C1 segment of cervical spinal cord (tissue), 14 donors: ENCODE results near the gene DNAJC28.
"Not testable (repeated sequence)": the region's sequence is repeated elsewhere in the genome, so short reads cannot be mapped to it uniquely, and the experiment has no call there.

Experiments
- DNase-seq, 14 donors: peaks; one replicate each; lab custom pipeline; 2025; lab: John Stamatoyannopoulos, UW

DNAJC28 gene

GRCh38 chr21:33481314-33481943 lies 10.1 kb downstream of the DNAJC28 start:
- no peak for DNase-seq

DNA sequence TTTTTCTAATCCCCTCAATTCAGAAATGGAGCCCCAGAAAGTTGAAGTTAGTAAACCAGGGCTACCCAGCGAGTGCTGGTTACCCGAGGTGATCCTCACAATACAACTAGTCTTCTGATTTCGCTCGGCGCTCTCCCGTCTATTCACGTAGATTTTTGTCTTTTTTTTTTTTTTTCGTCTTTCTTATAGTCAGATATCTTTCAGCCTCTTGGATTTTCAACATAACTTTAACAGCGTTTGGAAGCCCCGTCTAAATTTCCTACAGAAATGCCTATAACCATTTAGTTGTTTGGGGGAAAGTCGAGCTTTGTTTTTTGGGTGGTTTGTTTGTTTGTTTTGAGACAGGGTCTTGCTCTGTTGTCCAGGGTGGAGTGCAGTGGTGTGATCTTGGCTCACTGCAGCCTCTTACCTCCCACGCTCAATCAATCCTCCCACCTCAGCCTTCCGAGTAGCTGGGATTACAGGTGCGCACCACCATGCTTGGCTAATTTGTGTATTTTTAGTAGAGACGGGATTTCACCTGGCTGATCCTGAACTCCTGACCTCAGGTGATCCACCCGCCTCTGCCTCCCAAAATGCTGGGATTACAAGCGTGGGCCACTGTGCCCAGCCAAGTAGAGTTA lies 10.9 kb downstream of the DNAJC28 start:
- no peak for DNase-seq

- DNase-seq, result peak; percentile 67 to 99 (median 95)
Measured at GRCh38 chr21:33479679-33480480, 11.6 kb downstream of the DNAJC28 start, which contains the start of gene TMEM50B. Gene TMEM50B, minus strand, starts transcription at chr21:33479974. Its CDS starts 11,089 bp downstream, at chr21:33468885.

- DNase-seq, result peak in 10 of 14 donors; percentile 0 to 55 (median 43)
Measured at GRCh38 chr21:33478935-33479678, 12.4 kb downstream of the DNAJC28 start.

DNA sequence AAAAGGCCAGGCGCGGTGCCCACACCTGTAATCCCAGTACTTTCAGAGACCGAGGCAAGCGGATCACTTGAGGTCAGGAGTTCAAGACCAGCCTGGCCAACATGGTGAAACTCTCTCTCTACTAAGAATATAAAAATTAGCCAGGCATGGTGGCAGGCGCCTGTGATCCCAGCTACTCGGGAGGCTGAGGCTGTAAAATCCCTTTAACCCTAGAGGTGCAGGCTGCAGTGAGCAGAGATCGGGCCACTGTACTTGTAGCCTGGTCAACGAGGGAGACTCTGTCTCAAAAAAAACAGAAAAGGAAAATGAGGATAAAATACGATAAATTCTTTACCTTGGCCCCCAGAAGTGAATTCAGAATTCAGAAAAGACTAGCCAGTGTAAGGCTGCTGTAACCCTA lies 13.3 kb downstream of the DNAJC28 start:
- DNase-seq, result no peak

DNA sequence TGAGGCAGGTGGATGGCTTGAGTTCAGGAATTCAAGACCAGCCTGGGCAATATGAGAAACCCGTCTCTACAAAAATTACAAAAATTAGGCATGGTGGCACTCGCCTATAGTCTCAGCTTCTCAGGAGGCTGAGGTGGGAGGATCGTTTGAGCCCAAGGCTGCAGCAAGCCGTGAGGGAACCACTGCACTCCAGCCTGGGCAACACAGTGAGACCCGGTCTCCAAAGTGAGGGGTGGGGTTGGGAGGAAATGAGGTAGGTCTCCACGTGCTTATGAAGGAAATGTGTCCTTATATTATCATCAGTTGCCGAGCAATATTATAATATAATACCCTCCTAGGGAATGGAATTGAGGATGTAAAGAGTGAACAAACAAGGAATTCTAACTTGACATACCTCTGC lies 14.4 kb downstream of the DNAJC28 start:
- DNase-seq, result no peak

- DNase-seq, result no peak
Measured at GRCh38 chr21:33473344-33473743, 18.2 kb downstream of the DNAJC28 start.

- DNase-seq, result no peak
Measured at GRCh38 chr21:33470701-33471100, 20.8 kb downstream of the DNAJC28 start.

- not testable (repeated sequence) for DNase-seq
Measured at GRCh38 chr21:33469183-33469582, 22.3 kb downstream of the DNAJC28 start.

DNA sequence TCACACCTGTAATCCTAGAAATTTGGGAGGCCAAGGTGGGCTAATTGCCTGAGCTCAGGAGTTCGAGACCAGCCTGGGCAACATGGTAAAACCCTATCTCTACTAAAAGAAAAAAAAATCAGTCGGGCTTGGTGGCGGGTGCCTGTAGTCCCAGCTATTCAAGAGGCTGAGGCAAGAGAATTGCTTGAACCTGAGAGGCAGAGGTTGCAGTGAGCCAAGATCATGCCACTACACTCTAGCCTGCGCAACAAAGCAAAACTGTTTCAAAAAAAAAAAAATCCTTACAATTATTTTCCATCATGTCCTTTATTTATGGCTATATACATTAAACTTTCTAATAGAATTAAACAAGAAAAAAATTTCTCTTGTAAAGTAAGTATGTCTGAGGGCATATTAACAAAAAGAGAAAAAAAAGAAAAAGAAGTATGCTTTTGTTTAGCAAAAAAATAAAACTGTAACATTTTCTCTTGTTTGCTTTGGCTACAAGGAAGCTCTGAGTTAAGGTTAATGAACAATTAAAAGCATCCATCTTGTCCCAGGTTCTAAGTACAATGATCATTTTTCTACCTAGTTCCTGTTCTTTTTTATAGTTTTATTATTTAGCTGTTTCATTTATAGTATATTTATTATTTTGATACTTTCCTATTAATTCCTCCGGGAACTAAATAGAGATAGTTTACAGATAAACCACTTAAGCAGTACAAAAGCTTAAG lies 29.8 kb downstream of the DNAJC28 start:
- no peak for DNase-seq

GRCh38 chr21:33458861-33459260 lies 32.7 kb downstream of the DNAJC28 start:
- DNase-seq, result no peak

DNA sequence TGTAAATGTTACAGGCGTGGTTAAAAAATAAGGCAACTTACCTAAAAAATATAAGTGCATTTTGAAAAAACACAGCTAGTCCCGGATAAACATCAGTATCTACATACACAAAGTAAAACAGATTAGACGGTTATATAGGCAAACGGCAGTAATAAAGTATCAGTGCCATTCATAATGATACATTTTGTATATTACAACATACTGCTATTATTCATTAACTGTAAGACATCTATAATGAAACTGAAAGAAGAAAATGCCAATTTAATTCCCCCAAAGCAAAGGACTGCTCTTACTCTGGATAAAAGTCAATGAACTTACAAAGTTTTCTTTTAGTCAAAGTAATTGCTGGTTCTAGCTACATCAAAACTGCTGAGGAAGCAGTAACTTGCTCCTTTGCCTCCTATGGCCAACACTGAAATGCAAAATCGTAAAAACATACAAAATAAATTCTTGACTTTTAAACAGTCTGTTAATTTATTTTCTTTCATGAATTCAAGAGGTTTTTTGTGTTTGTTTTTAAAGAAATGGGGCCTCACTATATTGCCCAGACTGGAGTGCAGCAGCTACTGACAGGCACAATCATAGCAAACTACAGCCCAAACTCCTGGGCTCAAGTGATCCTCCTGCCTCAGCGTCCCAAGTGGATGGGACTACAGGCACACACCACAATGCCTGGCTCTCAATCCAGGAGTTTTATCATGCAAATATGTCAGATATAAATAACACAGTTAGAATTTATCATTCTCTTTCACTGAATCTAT lies 35.6 kb downstream of the DNAJC28 start:
- DNase-seq, result no peak

DNA sequence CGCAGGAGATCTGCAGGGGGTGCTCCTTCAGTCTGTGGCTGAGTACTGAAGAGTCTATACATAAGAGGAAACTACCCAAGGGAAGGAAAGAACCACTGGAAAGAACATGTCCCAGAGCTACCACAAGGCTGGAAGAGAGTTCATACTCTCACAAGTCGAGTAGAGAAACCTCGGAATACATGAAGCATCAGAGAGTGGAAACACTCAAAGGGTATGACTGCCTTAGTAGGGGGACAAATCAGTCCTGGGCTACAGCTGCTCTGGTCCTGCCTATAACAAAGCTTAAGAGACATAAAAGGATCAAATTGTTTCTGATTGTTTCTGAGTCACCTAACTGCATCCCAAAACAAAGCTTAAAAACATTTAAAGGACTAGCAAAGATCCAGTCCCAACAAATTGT lies 39.2 kb downstream of the DNAJC28 start:
- no peak for DNase-seq

DNA sequence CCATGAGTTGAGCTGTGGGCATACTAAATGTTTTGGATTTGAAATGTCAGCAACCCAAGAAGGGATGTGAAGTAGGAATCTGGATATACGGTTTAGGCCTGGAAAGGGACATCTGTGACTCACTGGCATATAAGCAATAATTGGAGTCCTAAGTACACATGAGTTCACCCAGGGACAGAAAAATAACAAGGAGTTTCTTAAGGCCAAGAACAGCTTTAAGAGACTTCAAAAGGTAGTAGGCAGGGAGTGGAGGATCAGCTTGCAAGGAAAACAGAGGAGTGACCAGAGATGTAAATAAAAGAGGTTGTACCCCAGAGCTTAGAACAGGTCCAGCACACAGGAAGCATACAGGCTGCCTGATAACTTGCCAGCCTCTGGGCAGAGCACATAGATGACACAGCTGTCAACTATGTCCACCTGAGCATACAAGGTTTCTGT lies 39.9 kb downstream of the DNAJC28 start:
- no peak for DNase-seq

- no peak for DNase-seq
Measured at GRCh38 chr21:33449616-33450015, 41.9 kb downstream of the DNAJC28 start.

GRCh38 chr21:33446620-33447019 lies 44.9 kb downstream of the DNAJC28 start:
- DNase-seq, result not testable (repeated sequence)

DNA sequence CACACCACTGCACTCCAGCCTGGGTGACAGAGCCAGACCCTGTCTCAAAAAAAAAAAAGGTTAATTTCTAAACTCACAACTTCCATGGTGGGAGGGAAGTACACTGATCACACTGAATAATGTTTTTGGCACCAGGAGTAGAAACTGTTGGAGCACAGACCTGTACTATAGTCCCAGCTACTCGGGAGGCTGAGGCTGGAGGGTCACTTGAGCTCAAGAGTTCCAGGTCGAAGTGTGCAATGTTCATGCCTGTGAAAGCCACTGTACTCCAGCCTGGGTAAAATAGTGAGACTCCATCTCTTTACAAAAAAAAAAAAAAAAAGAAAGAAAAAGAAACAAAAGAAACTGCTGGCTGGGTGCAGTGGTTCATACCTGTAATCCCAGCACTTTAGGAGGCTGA lies 47.0 kb downstream of the DNAJC28 start:
- DNase-seq, result no peak

GRCh38 chr21:33443194-33443593 lies 48.3 kb downstream of the DNAJC28 start:
- no peak for DNase-seq

GRCh38 chr21:33441489-33442477 lies 49.7 kb downstream of the DNAJC28 start:
- DNase-seq, result no peak
